Colonic mucosa (tissue), 4 donors: Measurements from ENCODE around the gene TLX1. TPM values are rescaled to one million over a fixed set of nuclear protein-coding genes. Genes with fewer than 3 reads are reported as not detected.

Source experiments
- DNase-seq: peaks from one replicate; pipeline ENCODE4 v3.0.0-alpha.2; 2020
- H3K27ac ChIP-seq: fragments of 200-600 bp; one replicate; pipeline ENCODE4 v1.8.0; 2021
- H3K27me3 ChIP-seq: fragments of 200-600 bp; one replicate; pipeline ENCODE4 v1.8.0; 2021
- H3K36me3 ChIP-seq: fragments of 200-600 bp; one replicate; pipeline ENCODE4 v1.8.0; 2021
- H3K4me1 ChIP-seq: fragments of 200-600 bp; one replicate; pipeline ENCODE4 v1.8.0; 2021; ENCODE audit warnings: mild to moderate bottlenecking
- H3K4me3 ChIP-seq: fragments of 200-600 bp; one replicate; pipeline ENCODE4 v1.8.0; 2021
- H3K9ac ChIP-seq, 2 donors: one replicate each; pipeline ENCODE4 v1.7.0; 2013; ENCODE audit warnings: control low read depth in 2 of 2, low read depth in 2 of 2, low read length in 2 of 2
- H3K9me3 ChIP-seq: fragments of 200-600 bp; one replicate; pipeline ENCODE4 v1.8.0; 2021
- CTCF ChIP-seq: fragments of 200-600 bp; IDR thresholded peaks from one replicate; pipeline ENCODE4 v1.8.0; 2022; ENCODE audit warnings: antibody characterized with exemption, mild to moderate bottlenecking
- intact Hi-C: fragments of 100-400 bp; cut with DNase I; formaldehyde crosslinking; loops from one replicate; pipeline ENCODE4 v1.14.1; 2022
- total RNA-seq, 2 donors: library from RNA; stranded (reverse); fragmentation: NEBNext Ultra II Directional in 1 of 2; extraction: Animal tissue kit (Norgen Biotek cat#: 25700) in 1 of 2; gene quantifications; one replicate each; pipeline ENCODE4 v1.2.1, GENCODE V29; 2021
- donor health status: healthy.
- donor health status: DM: no; HTN: no; CAD: no.
- donor health status: DM: no; HTN: no; CAD: no.

TLX1 gene
- total RNA-seq, 2 donors from 2014 or later = 0.21 to 0.52 TPM

- Histone ChIP-seq H3K27ac (no peak overlapping the region), H3K9ac (no peak overlapping the region), H3K9me3 (no peaks in the 10 kb centered on the region), H3K4me3 (no peak overlapping the region), H3K4me1 (peaks cover 4% of the 10 kb centered on the region), H3K36me3 (no peaks in the 10 kb centered on the region), H3K27me3 (peaks cover 79% of the 10 kb centered on the region)
- no peak for TF ChIP-seq CTCF
- intact Hi-C loops = no loop called here
- DNase-seq = no peak
Observed at GRCh38 chr10:101132636-101133473, 1.8 kb downstream of the TLX1 start.

DNA sequence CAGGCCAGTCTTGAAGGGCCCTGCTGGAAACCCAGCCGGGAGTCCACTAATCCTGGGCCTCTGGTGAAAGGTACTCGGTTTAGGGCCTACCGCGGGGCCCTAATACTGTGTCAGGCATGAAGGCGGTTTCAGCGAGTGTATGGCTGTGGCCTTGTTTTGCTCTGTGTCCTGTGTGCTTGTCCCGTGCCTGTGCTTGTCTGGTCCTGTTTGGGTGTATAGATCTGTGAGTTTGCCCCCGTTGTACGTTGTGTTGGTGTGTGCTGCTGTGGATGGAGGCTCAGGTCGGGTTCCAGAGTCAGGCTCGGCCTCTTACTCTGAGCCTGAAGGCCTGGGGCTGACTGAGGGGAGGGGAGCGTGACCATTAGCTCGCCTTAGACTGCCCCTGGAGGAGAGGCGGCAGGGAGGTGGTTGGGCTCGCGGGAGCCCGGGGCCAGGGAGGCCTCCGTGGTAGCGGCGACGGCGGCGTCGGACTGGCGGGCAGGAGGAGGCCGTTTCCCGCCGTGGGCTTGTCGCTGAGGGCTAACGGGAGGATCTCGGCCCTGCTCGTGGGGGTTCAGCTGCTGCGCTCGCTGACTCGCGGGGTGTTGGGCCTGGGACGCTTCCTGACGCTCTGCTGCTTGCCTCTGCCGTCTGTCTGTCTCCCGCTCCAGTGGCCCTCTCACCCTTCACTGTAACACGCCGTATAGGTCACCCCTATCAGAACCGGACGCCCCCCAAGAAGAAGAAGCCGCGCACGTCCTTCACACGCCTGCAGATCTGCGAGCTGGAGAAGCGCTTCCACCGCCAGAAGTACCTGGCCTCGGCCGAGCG lies 2.6 kb downstream of the TLX1 start:
- Histone ChIP-seq H3K36me3 (no peaks in the 10 kb centered on the region), H3K27me3 (peaks cover 88% of the 10 kb centered on the region), H3K9me3 (no peaks in the 10 kb centered on the region), H3K4me3 (no peak overlapping the region), H3K27ac (no peak overlapping the region), H3K4me1 (peaks cover 4% of the 10 kb centered on the region), H3K9ac (no peak overlapping the region)
- intact Hi-C loops = no loop called here
- DNase-seq = no peak
- no peak for TF ChIP-seq CTCF

GRCh38 chr10:101134299-101135127 lies 3.4 kb downstream of the TLX1 start:
- Histone ChIP-seq H3K4me3 (no peak overlapping the region), H3K36me3 (no peaks in the 10 kb centered on the region), H3K27ac (no peak overlapping the region), H3K9me3 (no peaks in the 10 kb centered on the region), H3K4me1 (peaks cover 4% of the 10 kb centered on the region), H3K9ac (no peak overlapping the region), H3K27me3 (peaks cover 96% of the 10 kb centered on the region)
- intact Hi-C loops = no loop called here
- TF ChIP-seq CTCF = no peak
- DNase-seq = no peak

- no peaks in the 10 kb centered on the region for H3K9me3 ChIP-seq
- no peak overlapping the region for H3K9ac ChIP-seq
- peaks cover 4% of the 10 kb centered on the region for H3K4me1 ChIP-seq
- no peak for TF ChIP-seq CTCF
- no peaks in the 10 kb centered on the region for H3K36me3 ChIP-seq
- peaks cover 99% of the 10 kb centered on the region for H3K27me3 ChIP-seq
- H3K27ac ChIP-seq = no peak overlapping the region
- intact Hi-C loops = no loop called here
- no peak for DNase-seq
- no peak overlapping the region for H3K4me3 ChIP-seq
Observed at GRCh38 chr10:101135141-101136006, 4.3 kb downstream of the TLX1 start.
